Motor neuron (in vitro differentiated cells): ENCODE data around the gene FANCM. TPM values are rescaled to one million over a fixed set of nuclear protein-coding genes. Genes with fewer than 3 reads are reported as not detected.

Experiments
- total RNA-seq, 8 experiments: library from RNA; unstranded; fragments of 300-600 nt; gene quantifications; 2 replicates each; pipeline versions ENCODE4 v1.2.3 to v1.2.4, GENCODE V29; 2022

FANCM gene
- total RNA-seq, 8 experiments from 2014 or later: 2.6 to 13.1 (median 5.4) TPM

Other genes starting within 250 kb of the FANCM start
- gene KLHL28, start 174.0 kb upstream of the FANCM start, total RNA-seq: 10 to 100 TPM in 6 of 8 experiments, 1 to 10 TPM in 2; 7.1 to 35.3 (median 25.2) TPM
- 10 to 100 TPM in 7 of 8 experiments, 1 to 10 TPM in 1; 7.3 to 29.9 (median 17.5) TPM for gene TOGARAM1, start 173.7 kb upstream of the FANCM start, total RNA-seq
- 10 to 100 TPM; 27.7 to 41.3 (median 33.5) TPM for gene PRPF39, start 51.8 kb upstream of the FANCM start, total RNA-seq
- 100 to 1,000 TPM in 4 of 8 experiments, 10 to 100 TPM in 4; 38.1 to 126 (median 96.1) TPM for gene FKBP3, start 1.4 kb upstream of the FANCM start, total RNA-seq
- 10 to 100 TPM in 4 of 8 experiments, 1 to 10 TPM in 4; 2.3 to 49.8 (median 8.3) TPM for gene MIS18BP1, start 117.3 kb downstream of the FANCM start, total RNA-seq